OCI-LY3 (cell line): Measurements from ENCODE around the gene UNC13A.

Source experiments
- H2AFZ ChIP-seq: fragments of 200-600, 300-600 bp; shearing (Covaris generic); 2 replicates; pipeline ENCODE4 v1.6.0; 2014; ENCODE audit warnings: antibody characterized with exemption, low read depth, low read length
- H3K27ac ChIP-seq: fragments of 200-600, 300-600 bp; sonication (generic); 2 replicates; pipeline ENCODE4 v1.5.1; 2014; ENCODE audit warnings: mild to moderate bottlenecking, low read length, moderate library complexity, mixed read lengths
- H3K27me3 ChIP-seq: fragments of 200-600, 300-600 bp; sonication (generic); 2 replicates; pipeline ENCODE4 v1.6.1; 2014; ENCODE audit warnings: low read depth, low read length, mixed read lengths
- H3K36me3 ChIP-seq: fragments of 200-600, 300-600 bp; sonication (generic); replicated peaks from 2 replicates; pipeline ENCODE3; 2014; ENCODE audit warnings: low read depth, low read length, mixed read lengths
- H3K4me1 ChIP-seq: fragments of 300-600, 200-600 bp; sonication (generic); 2 replicates; pipeline ENCODE4 v1.6.1; 2014; ENCODE audit warnings: low read length, mixed read lengths
- H3K4me2 ChIP-seq: fragments of 200-600, 300-600 bp; sonication (generic); 2 replicates; pipeline ENCODE4 v1.6.1; 2014; ENCODE audit warnings: low read length, mixed read lengths
- H3K4me3 ChIP-seq: fragments of 300-600, 200-600 bp; sonication (generic); 2 replicates; pipeline ENCODE4 v1.5.1; 2014; ENCODE audit warnings: antibody characterized with exemption, mild to moderate bottlenecking, low read length, moderate library complexity
- H3K79me2 ChIP-seq: fragments of 300-600, 200-600 bp; shearing (Covaris generic); 2 replicates; pipeline ENCODE4 v1.6.1; 2014; ENCODE audit warnings: mild to moderate bottlenecking, low read length, mixed read lengths
- H3K9ac ChIP-seq: fragments of 300-600, 200-600 bp; shearing (Covaris generic); 2 replicates; pipeline ENCODE4 v1.6.0; 2014; ENCODE audit warnings: mild to moderate bottlenecking, low read length, moderate library complexity
- H3K9me3 ChIP-seq: fragments of 200-600, 300-600 bp; shearing (Covaris generic); 2 replicates; pipeline ENCODE4 v1.6.1; 2014; ENCODE audit warnings: low read length, mixed read lengths; ENCODE audit not compliant: insufficient read depth
- H4K20me1 ChIP-seq: fragments of 200-600, 300-600 bp; sonication (generic); 2 replicates; pipeline ENCODE4 v1.6.1; 2016; ENCODE audit warnings: low read length, mixed read lengths; ENCODE audit not compliant: insufficient read depth
- EZH2phosphoT487 ChIP-seq: fragments of 200-600 bp; shearing (Covaris generic); IDR thresholded peaks from 2 replicates; pipeline ENCODE4 v1.6.1; 2018; ENCODE audit warnings: antibody characterized with exemption, mixed run types, low read depth
- TF ChIP-seq, protein P1 (sequence below): fragments of 200-600, 300-600 bp; sonication (generic); IDR thresholded peaks from 2 replicates; pipeline ENCODE4 v1.5.1; 2014; ENCODE audit warnings: antibody characterized with exemption, low read length, low read depth

The UNC13A gene

DNA sequence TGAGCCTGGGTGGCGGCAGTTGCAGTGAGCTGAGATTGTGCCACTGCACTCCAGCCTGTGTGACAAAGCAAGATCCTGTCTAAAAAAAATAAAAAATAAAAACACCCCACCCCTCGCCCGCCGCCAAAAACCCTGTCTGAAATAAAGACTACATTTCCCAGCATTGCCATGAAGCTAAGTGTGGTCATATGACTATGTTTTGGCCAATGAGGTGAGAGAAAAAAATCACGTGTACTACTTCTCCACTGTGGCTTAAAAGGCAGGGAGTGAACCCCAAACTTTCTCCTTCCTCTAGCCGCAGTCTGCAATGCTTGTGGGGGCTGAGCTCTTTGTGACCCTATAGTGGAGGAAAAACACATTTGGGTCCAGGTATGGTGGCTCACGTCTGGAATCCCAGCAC, 77.8 kb downstream of the UNC13A start:
- Histone ChIP-seq H4K20me1 (no peaks in the 10 kb centered on the region), H3K4me1 (0 out of 2 replicates have a peak, but pooled peaks cover 2% of the 10 kb centered on the region), H2AFZ (peak overlapping the region; percentile 65; the same call in 1 of the 2 replicates), H3K4me3 (no peak overlapping the region), H3K27me3 (peaks cover 5% of the 10 kb centered on the region), H3K79me2 (no peaks in the 10 kb centered on the region), H3K9ac (no peak overlapping the region), H3K9me3 (no peaks in the 10 kb centered on the region), H3K4me2 (no peak overlapping the region), H3K27ac (no peak overlapping the region), H3K36me3 (no peaks in the 10 kb centered on the region)
- TF ChIP-seq EZH2phosphoT487: no peak
- TF ChIP-seq, protein P1, sequence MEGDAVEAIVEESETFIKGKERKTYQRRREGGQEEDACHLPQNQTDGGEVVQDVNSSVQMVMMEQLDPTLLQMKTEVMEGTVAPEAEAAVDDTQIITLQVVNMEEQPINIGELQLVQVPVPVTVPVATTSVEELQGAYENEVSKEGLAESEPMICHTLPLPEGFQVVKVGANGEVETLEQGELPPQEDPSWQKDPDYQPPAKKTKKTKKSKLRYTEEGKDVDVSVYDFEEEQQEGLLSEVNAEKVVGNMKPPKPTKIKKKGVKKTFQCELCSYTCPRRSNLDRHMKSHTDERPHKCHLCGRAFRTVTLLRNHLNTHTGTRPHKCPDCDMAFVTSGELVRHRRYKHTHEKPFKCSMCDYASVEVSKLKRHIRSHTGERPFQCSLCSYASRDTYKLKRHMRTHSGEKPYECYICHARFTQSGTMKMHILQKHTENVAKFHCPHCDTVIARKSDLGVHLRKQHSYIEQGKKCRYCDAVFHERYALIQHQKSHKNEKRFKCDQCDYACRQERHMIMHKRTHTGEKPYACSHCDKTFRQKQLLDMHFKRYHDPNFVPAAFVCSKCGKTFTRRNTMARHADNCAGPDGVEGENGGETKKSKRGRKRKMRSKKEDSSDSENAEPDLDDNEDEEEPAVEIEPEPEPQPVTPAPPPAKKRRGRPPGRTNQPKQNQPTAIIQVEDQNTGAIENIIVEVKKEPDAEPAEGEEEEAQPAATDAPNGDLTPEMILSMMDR: no peak

DNA sequence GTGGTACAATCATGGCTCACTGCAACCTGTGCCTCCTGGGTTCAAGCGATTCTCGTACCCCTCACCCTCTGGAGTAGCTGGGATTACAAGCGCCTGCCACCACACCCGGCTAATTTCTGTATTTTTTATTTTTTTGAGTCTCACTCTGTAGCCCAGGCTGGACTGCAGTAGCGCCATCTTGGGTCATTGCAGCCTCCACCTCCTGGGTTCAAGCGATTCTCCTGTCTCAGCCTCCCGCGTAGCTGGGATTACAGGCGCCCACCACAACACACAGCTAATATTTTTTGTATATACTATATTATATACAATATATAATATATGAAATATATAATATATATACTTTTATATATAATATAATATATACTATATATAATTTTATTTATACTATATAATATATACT, 80.2 kb downstream of the UNC13A start:
- Histone ChIP-seq H3K9ac (no peak overlapping the region), H3K4me2 (no peak overlapping the region), H2AFZ (no peak overlapping the region), H3K27ac (no peak overlapping the region), H3K79me2 (no peaks in the 10 kb centered on the region), H4K20me1 (no peaks in the 10 kb centered on the region), H3K36me3 (no peaks in the 10 kb centered on the region), H3K27me3 (peaks cover 21% of the 10 kb centered on the region), H3K4me1 (0 out of 2 replicates have a peak, but pooled peaks cover 2% of the 10 kb centered on the region), H3K9me3 (no peaks in the 10 kb centered on the region), H3K4me3 (no peak overlapping the region)
- TF ChIP-seq EZH2phosphoT487: no peak
- TF ChIP-seq, protein P1: no peak

DNA sequence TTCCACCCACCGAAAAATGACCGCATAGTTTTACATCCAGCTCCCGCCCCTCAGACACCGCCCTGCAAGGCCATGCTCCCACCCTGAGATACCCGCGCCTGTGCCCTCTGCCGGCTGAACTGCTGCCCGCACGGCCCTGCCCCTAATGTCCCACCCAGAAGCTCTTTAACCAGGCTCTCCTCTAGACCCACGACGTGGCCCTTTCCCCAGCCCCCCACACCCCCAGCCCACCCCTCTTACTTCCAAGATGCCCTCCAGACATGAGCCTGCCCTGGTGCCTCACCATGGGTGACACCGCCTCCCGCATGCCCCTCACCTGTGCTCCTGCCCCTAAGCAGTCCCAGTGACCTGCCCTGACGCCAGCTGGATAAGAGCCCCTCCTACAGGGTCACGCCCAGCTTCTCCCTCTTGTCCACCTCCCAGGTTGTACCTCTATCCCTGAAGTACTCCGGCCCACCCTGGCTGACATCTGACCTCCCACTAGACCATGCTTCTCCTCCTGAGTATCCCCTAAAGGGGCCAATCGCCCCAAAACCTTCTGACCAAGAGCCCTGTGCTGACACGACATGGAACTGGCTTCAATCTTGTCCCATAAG, 81.5 kb downstream of the UNC13A start:
- peak overlapping the region; percentile 40 for H2AFZ ChIP-seq
- H3K4me3 ChIP-seq: peak overlapping the region; percentile 76
- peaks cover 27% of the 10 kb centered on the region for H3K27me3 ChIP-seq
- H4K20me1 ChIP-seq: no peaks in the 10 kb centered on the region
- H3K9ac ChIP-seq: peak overlapping the region; percentile 72
- H3K79me2 ChIP-seq: no peaks in the 10 kb centered on the region
- no peaks in the 10 kb centered on the region for H3K9me3 ChIP-seq
- no peak overlapping the region for H3K27ac ChIP-seq
- H3K36me3 ChIP-seq: no peaks in the 10 kb centered on the region
- peaks cover 10% of the 10 kb centered on the region for H3K4me1 ChIP-seq
- TF ChIP-seq, protein P1: no peak; the same call in 1 of the 2 replicates
- no peak for TF ChIP-seq EZH2phosphoT487
- peak overlapping the region; percentile 71 for H3K4me2 ChIP-seq

DNA sequence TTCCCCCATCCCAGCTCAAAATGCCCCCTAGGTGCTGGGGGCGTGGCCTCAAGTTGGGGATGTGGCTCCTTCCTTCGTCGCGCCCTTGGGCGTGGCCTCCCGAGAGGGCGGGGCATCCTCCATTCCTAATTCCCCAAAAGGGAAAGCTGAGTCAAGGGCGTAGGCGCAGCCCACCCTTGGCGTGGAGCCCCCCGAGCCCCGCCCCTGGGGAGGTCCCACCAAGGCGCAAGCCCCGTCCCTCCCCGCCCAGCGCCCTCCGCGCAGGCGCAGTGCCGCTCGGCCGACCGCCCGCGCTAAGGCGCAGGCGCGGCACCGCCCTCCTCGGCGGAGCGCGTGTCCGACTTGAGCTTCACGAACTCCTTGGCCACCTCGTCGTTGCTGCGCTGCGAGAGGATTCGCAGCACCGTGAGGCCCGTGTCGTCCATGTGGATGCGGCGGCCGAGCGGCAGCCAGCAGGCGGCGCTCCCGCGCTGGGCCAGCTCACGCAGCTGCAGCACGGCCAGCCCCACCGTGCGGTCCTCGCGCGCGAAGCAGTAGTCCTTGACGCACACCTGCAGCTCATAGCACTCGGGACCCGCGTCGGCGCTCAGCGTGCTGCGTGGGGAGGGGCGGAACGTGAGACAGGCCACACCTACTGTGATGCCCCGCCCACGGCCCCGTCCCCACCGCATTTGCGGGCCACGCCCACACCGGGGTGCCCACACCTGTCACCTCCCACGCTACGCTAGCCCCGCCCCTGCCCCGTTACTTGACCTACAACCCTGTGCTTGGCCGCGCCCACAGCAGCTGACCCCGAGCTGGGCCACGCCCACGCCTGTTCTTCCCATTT, 82.2 kb downstream of the UNC13A start:
- Histone ChIP-seq H3K4me1 (peaks cover 14% of the 10 kb centered on the region), H3K9me3 (no peaks in the 10 kb centered on the region), H3K79me2 (no peaks in the 10 kb centered on the region), H3K27ac (peak overlapping the region; percentile 77), H3K36me3 (no peaks in the 10 kb centered on the region), H4K20me1 (no peaks in the 10 kb centered on the region), H3K27me3 (peaks cover 34% of the 10 kb centered on the region), H2AFZ (peak overlapping the region; percentile 40), H3K9ac (peak overlapping the region; percentile 72), H3K4me2 (peak overlapping the region; percentile 71), H3K4me3 (peak overlapping the region; percentile 76)
- TF ChIP-seq, protein P1: peak; percentile 46
- TF ChIP-seq EZH2phosphoT487: no peak
